ENCODE measurements around the gene ARHGEF10L. TPM values are rescaled to one million over a fixed set of nuclear protein-coding genes. Genes with fewer than 3 reads are reported as not detected.
A peak's percentile ranks its signal among the peaks of the same experiment; 100 is the strongest.

The ARHGEF10L gene
- polyA plus RNA-seq, 3 donors = 19.8 to 71.8 (median 20.8) TPM

GRCh38 chr1:17520473-17521319, 18.8 kb upstream of the ARHGEF10L start:
- no peak overlapping the region for H3K27ac ChIP-seq (ENCODE audit: low read depth, low read length)
- WGBS, 3 donors = 68 to 78% (median 74%) methylated on average over 13 of the region's 13 CpGs

- no peak overlapping the region for H3K27ac ChIP-seq (ENCODE audit: low read depth, low read length)
- 62 to 70% (median 68%) methylated on average over 19 of the region's 19 CpGs for WGBS, 3 donors
Measured at GRCh38 chr1:17521946-17522612, 17.4 kb upstream of the ARHGEF10L start.

- no peak overlapping the region for H3K27ac ChIP-seq (ENCODE audit: low read depth, low read length)
- 87 to 95% (median 95%) methylated on average over 7 of the region's 7 CpGs for WGBS, 3 donors
Measured at GRCh38 chr1:17523321-17524041, 16.0 kb upstream of the ARHGEF10L start.

GRCh38 chr1:17524645-17525044, 14.9 kb upstream of the ARHGEF10L start:
- no peak overlapping the region for H3K27ac ChIP-seq (ENCODE audit: low read depth, low read length)
- 76 to 85% (median 81%) methylated on average over 2 of the region's 2 CpGs for WGBS, 3 donors

- no peak overlapping the region for H3K27ac ChIP-seq (ENCODE audit: low read depth, low read length)
- 65 to 74% (median 66%) methylated on average over 4 of the region's 4 CpGs for WGBS, 3 donors
Measured at GRCh38 chr1:17525996-17526686, 13.4 kb upstream of the ARHGEF10L start.

- no peak overlapping the region for H3K27ac ChIP-seq (ENCODE audit: low read depth, low read length)
- WGBS, 3 donors = 45 to 65% (median 56%) methylated on average over 14 of the region's 14 CpGs
Measured at GRCh38 chr1:17527036-17527914, 12.2 kb upstream of the ARHGEF10L start.

GRCh38 chr1:17529381-17529780, 10.1 kb upstream of the ARHGEF10L start:
- no peak overlapping the region for H3K27ac ChIP-seq (ENCODE audit: low read depth, low read length)

- WGBS, 3 donors = 63 to 76% (median 73%) methylated on average over 4 of the region's 4 CpGs
- no peak overlapping the region for H3K27ac ChIP-seq (ENCODE audit: low read depth, low read length)
Measured at GRCh38 chr1:17531343-17531681, 8.2 kb upstream of the ARHGEF10L start.

GRCh38 chr1:17531682-17532487, 7.6 kb upstream of the ARHGEF10L start:
- 27 to 56% (median 55%) methylated on average over 8 of the region's 8 CpGs for WGBS, 3 donors
- no peak overlapping the region for H3K27ac ChIP-seq (ENCODE audit: low read depth, low read length)

- 94% methylated on average over 4 of the region's 4 CpGs for WGBS, 3 donors
- H3K27ac ChIP-seq (ENCODE audit: low read depth, low read length) = no peak overlapping the region
Measured at GRCh38 chr1:17533201-17533600, 6.3 kb upstream of the ARHGEF10L start.

- H3K27ac ChIP-seq (ENCODE audit: low read depth, low read length) = no peak overlapping the region
- WGBS, 3 donors = 92 to 97% (median 94%) methylated on average over 7 to 8 of the region's 8 CpGs
Measured at GRCh38 chr1:17535300-17535936, 4.1 kb upstream of the ARHGEF10L start.

- WGBS, 3 donors = 61 to 71% (median 65%) methylated on average over 7 of the region's 7 CpGs
- H3K27ac ChIP-seq (ENCODE audit: low read depth, low read length) = no peak overlapping the region
Measured at GRCh38 chr1:17538010-17538409, 1.5 kb upstream of the ARHGEF10L start.

- H3K27ac ChIP-seq (ENCODE audit: low read depth, low read length) = no peak overlapping the region
- 24 to 31% (median 30%) methylated on average over 13 of the region's 13 CpGs for WGBS, 3 donors
Measured at GRCh38 chr1:17538428-17539117, 925 bp upstream of the ARHGEF10L start.

- whole genome bisulfite sequencing, 3 donors = 7 to 13% (median 13%) methylated on average over 20 of the region's 20 CpGs
Measured at GRCh38 chr1:17539118-17539476, 401 bp upstream of the ARHGEF10L start.

GRCh38 chr1:17540255-17541001, 930 bp downstream of the ARHGEF10L start:
- peak overlapping the region; percentile 19 for H3K27ac ChIP-seq (ENCODE audit: low read depth, low read length)
- 7 to 16% (median 10%) methylated on average over 23 to 26 of the region's 26 CpGs for WGBS, 3 donors

More at GRCh38 chr1:17539118-17539476, 401 bp upstream of the ARHGEF10L start:
- H3K27ac ChIP-seq (ENCODE audit: low read depth, low read length) = no peak overlapping the region

Measured in adipose tissue (tissue), 3 donors.